HG03196 (cell line): Measurements from ENCODE around the gene KRT13.

Experiments used
- ATAC-seq: cut with Tn5 transposase; IDR thresholded peaks from one replicate; pipeline ENCODE4 v1.9.1; 2021; ENCODE audit not compliant: unreplicated experiment

Gene KRT13

GRCh38 chr17:41475421-41475820, 30.0 kb downstream of the KRT13 start:
- no peak for ATAC-seq

- ATAC-seq: no peak
These were observed 30.5 kb downstream of the KRT13 start for GRCh38 chr17:41474863-41475262.

GRCh38 chr17:41468346-41468745, 37.1 kb downstream of the KRT13 start:
- ATAC-seq: no peak

GRCh38 chr17:41467561-41467960, 37.9 kb downstream of the KRT13 start:
- ATAC-seq: no peak

GRCh38 chr17:41466988-41467387, 38.4 kb downstream of the KRT13 start, which contains the start of gene KRT32:
TSS of gene KRT32 (minus strand) at chr17:41467386. CDS start at chr17:41467325, 61 bp downstream.
- ATAC-seq: no peak

- ATAC-seq: no peak
These were observed 40.7 kb downstream of the KRT13 start for GRCh38 chr17:41464682-41465081.

- ATAC-seq: no peak
These were observed 41.2 kb downstream of the KRT13 start for GRCh38 chr17:41464173-41464572.

GRCh38 chr17:41463746-41464145, 41.7 kb downstream of the KRT13 start:
- ATAC-seq: no peak

- ATAC-seq: no peak
These were observed 42.7 kb downstream of the KRT13 start for GRCh38 chr17:41462705-41463104.

GRCh38 chr17:41457676-41458075, 47.7 kb downstream of the KRT13 start:
- ATAC-seq: no peak

GRCh38 chr17:41456204-41456603, 49.2 kb downstream of the KRT13 start:
- ATAC-seq: no peak

GRCh38 chr17:41455236-41455635, 50.2 kb downstream of the KRT13 start:
- ATAC-seq: no peak

- no peak for ATAC-seq
These were observed 52.3 kb downstream of the KRT13 start for GRCh38 chr17:41453066-41453465.

GRCh38 chr17:41452281-41452680, 53.1 kb downstream of the KRT13 start:
- ATAC-seq: no peak

- ATAC-seq: no peak
These were observed 54.2 kb downstream of the KRT13 start for GRCh38 chr17:41451154-41451728.
